H1 (cell line): Measurements from ENCODE around the gene ACP4. TPM values are rescaled to one million over a fixed set of nuclear protein-coding genes. Genes with fewer than 3 reads are reported as not detected.

ENCODE experiments used
- KDM5A ChIP-seq: fragments of 200-600 bp; IDR thresholded peaks from 2 replicates; pipeline ENCODE4 v1.7.1; 2012; ENCODE audit warnings: mild to moderate bottlenecking, low read length, inconsistent platforms, mixed read lengths
- SAP30 ChIP-seq: fragments of 300-600 bp; sonication (generic); IDR thresholded peaks from 2 replicates; pipeline ENCODE4 v1.7.1; 2012; ENCODE audit warnings: low read length, moderate library complexity, mild to moderate bottlenecking, inconsistent platforms; ENCODE audit not compliant: insufficient read depth, insufficient replicate concordance
- SRF ChIP-seq: IDR thresholded peaks from 2 replicates; pipeline ENCODE4 v1.6.1; 2011; ENCODE audit warnings: mild to moderate bottlenecking, low read depth, low read length, moderate library complexity
- polyA plus RNA-seq, 7 experiments: library from polyadenylated mRNA; depleted of rRNA in 3 of 7; stranded (reverse) in 5 of 7; unstranded in 2 of 7; fragments of >200 nt in 5 of 7; fragments of 200-250 nt in 2 of 7; gene quantifications; 1 replicate in 5 of 7; 2 replicates in 1 of 7; 4 replicates in 1 of 7; pipeline versions ENCODE4 v1.2.1 to v1.2.3, GENCODE V29; 2011 to 2013; ENCODE audit warnings: missing spikeins in 2 of 7, mixed read lengths in 2 of 7
- total RNA-seq: library from RNA; stranded (reverse); fragmentation: NEBNext Ultra II Directional; extraction: Animal tissue kit (Norgen Biotek cat#: 25700); gene quantifications from 2 replicates; pipeline ENCODE4 v1.2.1, GENCODE V29; 2021

The ACP4 gene
- total and polyA plus RNA-seq, 2 of the 8 experiments (the other 6 are each of a cell fraction or from before 2014, with no cell fraction given) = not detected

DNA sequence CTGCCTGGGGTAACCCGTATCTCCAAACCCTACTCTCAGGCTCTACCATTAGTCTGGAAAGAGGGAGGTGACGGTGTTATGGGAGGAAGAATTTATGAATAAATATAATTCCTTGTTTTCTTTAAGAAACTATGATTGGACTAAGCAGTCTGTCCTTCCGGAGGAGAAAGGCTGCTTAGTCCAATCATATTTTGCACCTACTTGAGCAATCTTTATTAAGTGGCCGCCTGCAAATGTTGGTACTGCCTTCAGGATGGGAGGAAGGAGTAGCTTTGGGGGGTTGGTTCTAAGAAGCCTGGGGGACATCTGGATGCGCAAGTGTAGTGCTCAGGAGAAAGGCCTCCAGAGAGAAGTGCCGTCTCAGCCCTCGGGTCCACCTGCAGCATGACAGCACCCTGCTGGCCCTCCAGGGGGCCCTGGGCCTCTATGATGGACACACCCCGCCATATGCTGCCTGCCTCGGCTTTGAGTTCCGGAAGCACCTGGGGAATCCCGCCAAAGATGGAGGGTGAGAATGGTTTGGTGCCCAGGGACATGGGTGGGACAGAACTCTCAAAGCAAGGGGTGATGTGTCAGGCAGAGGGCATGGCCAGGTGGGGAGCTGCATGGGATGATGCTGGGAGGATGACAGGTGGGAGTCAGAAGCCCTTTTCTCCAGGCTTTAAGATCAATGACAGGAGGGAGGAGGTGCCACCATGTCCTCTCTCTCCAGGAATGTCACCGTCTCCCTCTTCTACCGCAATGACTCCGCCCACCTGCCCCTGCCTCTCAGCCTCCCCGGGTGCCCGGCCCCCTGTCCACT lies 4.1 kb downstream of the ACP4 start (continued):
- TF ChIP-seq SRF (no peak), SAP30 (no peak), KDM5A (no peak)
